HL-60 (cell line): Measurements from ENCODE around the gene CERS6.

Experiments used
- REST ChIP-seq: IDR thresholded peaks from 2 replicates; pipeline ENCODE4 v1.6.1; 2012; ENCODE audit warnings: low read depth; ENCODE audit not compliant: insufficient replicate concordance
- TF ChIP-seq, protein P1 (sequence below): IDR thresholded peaks from one replicate; pipeline ENCODE4 v1.5.1; 2011; ENCODE audit warnings: low read length, control low read depth, inconsistent platforms; ENCODE audit not compliant: insufficient read depth

DNA sequence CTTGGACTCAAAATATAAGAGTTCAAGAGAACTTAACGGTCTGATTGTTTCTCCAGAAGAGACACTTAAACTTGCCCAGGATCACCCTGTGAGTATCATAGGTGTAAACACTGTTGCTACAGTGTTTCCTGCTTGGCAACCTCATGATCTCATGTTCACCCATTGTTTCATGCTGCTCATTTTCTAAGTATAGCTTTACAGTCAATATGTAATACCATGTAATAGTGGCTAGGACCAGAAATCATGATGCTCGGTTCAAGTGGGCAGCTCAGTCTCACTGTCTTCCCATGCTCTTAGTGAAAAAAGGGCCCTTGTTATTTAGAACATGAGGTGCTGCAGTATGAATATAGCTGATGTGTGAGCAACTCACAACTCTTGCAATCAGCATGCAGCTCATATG lies 157.5 kb downstream of the CERS6 start:
- TF ChIP-seq, protein P1, sequence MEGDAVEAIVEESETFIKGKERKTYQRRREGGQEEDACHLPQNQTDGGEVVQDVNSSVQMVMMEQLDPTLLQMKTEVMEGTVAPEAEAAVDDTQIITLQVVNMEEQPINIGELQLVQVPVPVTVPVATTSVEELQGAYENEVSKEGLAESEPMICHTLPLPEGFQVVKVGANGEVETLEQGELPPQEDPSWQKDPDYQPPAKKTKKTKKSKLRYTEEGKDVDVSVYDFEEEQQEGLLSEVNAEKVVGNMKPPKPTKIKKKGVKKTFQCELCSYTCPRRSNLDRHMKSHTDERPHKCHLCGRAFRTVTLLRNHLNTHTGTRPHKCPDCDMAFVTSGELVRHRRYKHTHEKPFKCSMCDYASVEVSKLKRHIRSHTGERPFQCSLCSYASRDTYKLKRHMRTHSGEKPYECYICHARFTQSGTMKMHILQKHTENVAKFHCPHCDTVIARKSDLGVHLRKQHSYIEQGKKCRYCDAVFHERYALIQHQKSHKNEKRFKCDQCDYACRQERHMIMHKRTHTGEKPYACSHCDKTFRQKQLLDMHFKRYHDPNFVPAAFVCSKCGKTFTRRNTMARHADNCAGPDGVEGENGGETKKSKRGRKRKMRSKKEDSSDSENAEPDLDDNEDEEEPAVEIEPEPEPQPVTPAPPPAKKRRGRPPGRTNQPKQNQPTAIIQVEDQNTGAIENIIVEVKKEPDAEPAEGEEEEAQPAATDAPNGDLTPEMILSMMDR = no peak
- TF ChIP-seq REST = no peak
